Activated CD4-positive, alpha-beta T cell treated with anti-CD3 and anti-CD28 coated beads, Interleukin-2, amount 10 ng/mL, durations not matched to agents 24 days and 14 days (primary cell): ENCODE measurements around the gene SSBP2. TPM values are rescaled to one million over a fixed set of nuclear protein-coding genes. Genes with fewer than 3 reads are reported as not detected.
"Not testable (repeated sequence)": the region's sequence is repeated elsewhere in the genome, so short reads cannot be mapped to it uniquely, and the experiment has no call there.

Experiments
- DNase-seq: peaks from one replicate; pipeline ENCODE4 v3.0.0; 2022
- H3K27ac Mint-ChIP-seq: one replicate; pipeline ENCODE4 v1.8.0; 2022; ENCODE audit warnings: mild to moderate bottlenecking, mixed read lengths
- H3K27me3 Mint-ChIP-seq: one replicate; pipeline ENCODE4 v1.8.0; 2022; ENCODE audit warnings: mixed read lengths
- H3K36me3 Mint-ChIP-seq: one replicate; pipeline ENCODE4 v1.8.0; 2022; ENCODE audit warnings: low read depth, mild to moderate bottlenecking, mixed read lengths
- H3K4me1 Mint-ChIP-seq: one replicate; pipeline ENCODE4 v1.8.0; 2021; ENCODE audit warnings: mixed read lengths
- H3K4me3 Mint-ChIP-seq: one replicate; pipeline ENCODE4 v1.8.0; 2022; ENCODE audit warnings: mild to moderate bottlenecking, moderate library complexity, mixed read lengths
- H3K9me3 Mint-ChIP-seq: one replicate; pipeline ENCODE4 v1.8.0; 2021; ENCODE audit warnings: mixed read lengths
- intact Hi-C: fragments of 100-400 bp; cut with micrococcal nuclease; formaldehyde crosslinking; loops from one replicate; pipeline ENCODE4 v1.15.1; 2023
- total RNA-seq: library from RNA; stranded (reverse); gene quantifications from 2 replicates; pipeline ENCODE4 v1.2.3, GENCODE V29; 2022

The SSBP2 gene
- total RNA-seq, 1 donor from 2014 or later: 13.1 TPM

DNA sequence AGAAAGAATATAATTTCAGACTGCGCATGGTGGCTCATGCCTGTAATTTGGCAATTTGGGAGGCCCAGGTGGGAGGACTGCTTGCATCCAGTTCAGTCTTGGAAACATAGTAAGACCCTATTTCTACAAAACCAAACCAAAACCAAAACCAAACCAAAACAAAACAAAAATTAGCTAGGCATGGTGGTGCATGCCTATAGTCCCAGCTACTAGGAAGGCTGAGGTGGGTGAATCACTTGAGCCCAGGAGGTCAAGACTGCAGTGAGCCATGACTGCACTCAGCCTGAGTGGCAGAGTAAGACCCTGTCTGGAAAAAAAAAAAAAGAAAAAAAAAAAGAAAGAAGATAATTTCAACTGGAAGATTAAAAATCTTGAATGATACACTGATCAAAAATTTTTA, 220.0 kb downstream of the SSBP2 start:
- Mint-ChIP-seq H3K4me3 (no peak overlapping the region), H3K36me3 (no peaks in the 10 kb centered on the region), H3K27me3 (no peaks in the 10 kb centered on the region), H3K27ac (no peak overlapping the region), H3K9me3 (no peaks in the 10 kb centered on the region), H3K4me1 (peaks cover 2% of the 10 kb centered on the region)
- DNase-seq: no peak
- intact Hi-C loops: no loop called here

DNA sequence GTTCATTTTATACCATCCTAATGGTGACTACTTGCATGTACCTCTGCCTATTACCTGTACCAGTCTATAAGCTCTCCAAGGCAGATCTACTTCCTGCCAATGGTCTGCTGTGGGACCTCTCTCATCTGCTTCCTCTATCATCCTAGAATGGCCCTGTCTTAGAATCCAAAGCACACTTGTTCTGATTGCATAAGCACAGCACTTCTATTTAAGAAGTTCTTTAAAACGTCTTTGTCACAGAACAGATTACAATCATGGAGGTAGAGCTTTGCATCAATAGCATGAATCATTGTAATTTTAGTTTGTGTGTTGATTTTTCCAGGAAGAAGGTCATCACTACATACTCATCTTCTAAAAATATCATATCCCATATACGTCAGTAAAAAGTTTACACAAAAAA, 225.2 kb downstream of the SSBP2 start:
- DNase-seq: no peak
- Mint-ChIP-seq H3K27ac (peak overlapping the region; percentile 82), H3K9me3 (peaks cover 6% of the 10 kb centered on the region), H3K4me3 (peak overlapping the region; percentile 8), H3K36me3 (no peaks in the 10 kb centered on the region), H3K4me1 (peaks cover 9% of the 10 kb centered on the region), H3K27me3 (no peaks in the 10 kb centered on the region)
- intact Hi-C loops: no loop called here

DNA sequence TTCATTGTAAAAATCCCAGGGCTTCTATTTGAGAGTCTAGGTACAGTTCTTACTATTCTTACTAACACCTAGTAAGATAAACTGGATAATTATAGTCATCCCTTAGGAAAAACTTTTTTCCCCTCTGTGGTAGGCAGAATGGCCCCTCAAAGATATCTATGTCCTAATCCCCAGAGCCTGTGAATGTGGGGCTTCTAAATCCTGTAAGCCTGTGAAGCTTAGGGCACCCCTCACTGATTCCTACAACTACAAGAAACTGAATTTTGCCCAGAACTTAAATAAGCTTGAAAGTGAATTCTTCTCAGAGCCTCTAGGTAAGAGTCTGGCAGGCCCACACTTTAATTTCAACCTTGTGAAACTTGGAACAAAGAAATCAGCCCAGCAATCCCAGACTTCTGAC, 226.9 kb downstream of the SSBP2 start:
- no peak overlapping the region for H3K27ac Mint-ChIP-seq
- intact Hi-C loops: no loop called here
- H3K4me1 Mint-ChIP-seq: peaks cover 9% of the 10 kb centered on the region
- H3K4me3 Mint-ChIP-seq: no peak overlapping the region
- H3K27me3 Mint-ChIP-seq: no peaks in the 10 kb centered on the region
- DNase-seq: no peak
- peaks cover 6% of the 10 kb centered on the region for H3K9me3 Mint-ChIP-seq
- H3K36me3 Mint-ChIP-seq: no peaks in the 10 kb centered on the region

DNA sequence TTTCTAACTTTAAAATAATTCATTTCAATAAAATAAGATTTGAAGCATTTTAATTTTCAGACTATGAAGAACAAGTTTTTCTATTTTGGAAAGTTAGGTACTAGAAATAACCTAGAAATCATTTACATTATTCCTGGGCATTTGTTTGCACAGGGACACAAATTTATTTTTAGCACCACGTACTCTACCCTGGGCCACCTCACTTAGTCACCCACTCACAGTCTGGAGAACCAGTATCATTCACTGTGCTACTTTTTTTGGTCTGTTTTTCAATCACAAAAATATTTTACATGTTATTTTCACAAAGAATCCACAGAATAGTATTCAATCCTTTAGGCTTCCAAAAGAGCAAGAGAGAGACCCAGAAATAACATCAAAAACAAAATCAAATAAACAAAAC, 228.3 kb downstream of the SSBP2 start:
- Mint-ChIP-seq H3K27ac (no peak overlapping the region), H3K4me3 (no peak overlapping the region), H3K9me3 (peaks cover 6% of the 10 kb centered on the region), H3K27me3 (no peaks in the 10 kb centered on the region), H3K36me3 (no peaks in the 10 kb centered on the region), H3K4me1 (peaks cover 9% of the 10 kb centered on the region)
- DNase-seq: no peak
- intact Hi-C loops: no loop called here

DNA sequence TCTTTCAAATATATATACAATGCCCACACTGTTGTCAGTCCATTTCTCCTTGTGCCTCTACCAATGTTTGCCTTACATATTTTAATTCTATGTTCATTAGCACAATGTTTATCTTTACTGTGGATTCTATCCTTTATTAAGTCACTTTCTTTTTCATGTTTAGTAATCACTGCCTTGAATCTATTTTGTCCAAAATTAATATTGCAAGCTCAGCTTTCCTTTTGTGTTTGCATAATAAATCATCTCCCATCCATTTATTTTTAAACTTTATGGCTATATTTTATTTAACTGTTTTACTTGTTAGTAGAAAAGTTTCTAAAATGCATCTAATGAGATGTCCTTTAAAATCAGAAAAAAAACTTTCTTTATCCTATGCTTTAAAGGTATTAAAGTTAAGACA, 230.1 kb downstream of the SSBP2 start:
- H3K9me3 Mint-ChIP-seq: peaks cover 6% of the 10 kb centered on the region

DNA sequence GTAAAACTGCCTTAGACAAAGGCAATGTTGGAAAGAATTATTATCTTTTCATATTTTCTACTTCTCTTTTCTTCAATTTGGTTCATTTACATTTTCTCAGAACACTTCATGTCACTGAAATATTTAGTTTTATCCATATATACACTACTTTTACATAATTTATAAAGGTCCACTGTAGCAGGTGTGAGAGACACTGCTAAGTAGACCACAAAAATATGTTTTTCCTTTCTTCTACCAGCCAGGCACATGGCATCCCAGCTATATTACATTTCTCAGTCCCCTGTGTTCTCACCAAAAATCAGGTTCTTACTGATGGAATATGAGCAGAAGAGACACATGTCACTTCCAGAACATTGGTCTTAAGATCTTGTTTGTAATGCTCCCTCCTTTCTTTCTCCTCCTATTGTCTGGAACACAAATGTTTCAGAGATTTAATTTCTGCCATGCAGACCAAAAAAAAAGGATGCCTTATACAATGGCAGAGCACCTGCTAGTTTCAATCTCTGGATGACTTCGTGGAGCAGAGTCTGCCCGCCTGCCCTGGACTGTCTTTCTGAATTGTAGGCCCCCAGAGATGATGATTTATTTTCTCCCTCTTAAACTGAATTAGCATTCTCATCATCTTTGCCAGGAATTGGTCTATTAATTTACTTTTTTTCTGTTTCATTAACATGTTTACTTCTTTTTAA, 231.5 kb downstream of the SSBP2 start:
- Mint-ChIP-seq H3K27ac (no peak overlapping the region), H3K9me3 (no peaks in the 10 kb centered on the region), H3K4me3 (no peak overlapping the region), H3K4me1 (no peaks in the 10 kb centered on the region), H3K36me3 (no peaks in the 10 kb centered on the region), H3K27me3 (no peaks in the 10 kb centered on the region)
- no peak for DNase-seq
- intact Hi-C loops: no loop called here

More for the DNA sequence above, 230.1 kb downstream of the SSBP2 start:
- intact Hi-C loops: no loop called here
- DNase-seq: no peak
- H3K36me3 Mint-ChIP-seq: no peaks in the 10 kb centered on the region
- H3K27me3 Mint-ChIP-seq: no peaks in the 10 kb centered on the region
- H3K4me3 Mint-ChIP-seq: no peak overlapping the region
- peaks cover 9% of the 10 kb centered on the region for H3K4me1 Mint-ChIP-seq
- no peak overlapping the region for H3K27ac Mint-ChIP-seq

DNA sequence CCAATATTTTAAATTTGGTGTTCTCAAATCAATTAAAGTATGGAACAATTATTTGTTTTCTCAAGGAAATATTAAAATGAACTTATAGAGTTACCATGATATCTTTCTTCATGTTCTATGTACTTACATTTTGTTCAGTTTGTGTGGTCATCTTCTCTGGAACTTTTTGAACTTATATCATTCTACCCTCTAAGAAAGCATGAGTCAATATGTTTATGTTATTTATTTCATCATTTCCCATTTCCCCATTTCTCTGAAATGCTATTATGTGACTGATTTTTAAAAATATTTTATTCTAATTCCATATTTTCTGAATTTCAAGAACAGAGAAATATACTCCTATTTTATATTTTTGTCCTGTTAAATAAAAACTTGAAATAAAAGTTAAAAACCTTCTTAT, 233.4 kb downstream of the SSBP2 start:
- Mint-ChIP-seq H3K4me1 (no peaks in the 10 kb centered on the region), H3K4me3 (no peak overlapping the region), H3K27me3 (no peaks in the 10 kb centered on the region), H3K36me3 (no peaks in the 10 kb centered on the region), H3K27ac (no peak overlapping the region), H3K9me3 (no peaks in the 10 kb centered on the region)
- DNase-seq: no peak
- intact Hi-C loops: no loop called here

DNA sequence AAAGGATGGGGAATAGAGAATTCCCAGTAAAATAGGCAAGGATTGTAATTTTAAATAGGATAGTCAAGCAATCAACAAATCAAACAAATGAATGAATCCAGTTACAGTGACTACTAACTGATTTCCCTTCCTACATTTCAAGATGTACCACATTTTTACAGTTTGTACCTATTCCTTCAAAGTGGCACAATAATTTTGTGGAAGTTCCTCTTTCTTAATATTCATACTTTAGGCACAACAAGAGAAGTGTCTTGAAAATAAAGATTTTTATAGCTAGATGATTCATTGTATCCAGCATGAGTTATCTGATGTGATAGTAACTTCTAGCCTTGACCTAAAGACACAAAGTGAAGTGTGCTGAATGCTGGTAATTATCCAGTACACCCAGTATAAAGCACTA, 234.8 kb downstream of the SSBP2 start:
- DNase-seq: no peak
- H3K27me3 Mint-ChIP-seq: no peaks in the 10 kb centered on the region
- intact Hi-C loops: no loop called here
- no peak overlapping the region for H3K4me3 Mint-ChIP-seq
- no peaks in the 10 kb centered on the region for H3K9me3 Mint-ChIP-seq
- H3K4me1 Mint-ChIP-seq: no peaks in the 10 kb centered on the region
- H3K36me3 Mint-ChIP-seq: no peaks in the 10 kb centered on the region
- no peak overlapping the region for H3K27ac Mint-ChIP-seq

DNA sequence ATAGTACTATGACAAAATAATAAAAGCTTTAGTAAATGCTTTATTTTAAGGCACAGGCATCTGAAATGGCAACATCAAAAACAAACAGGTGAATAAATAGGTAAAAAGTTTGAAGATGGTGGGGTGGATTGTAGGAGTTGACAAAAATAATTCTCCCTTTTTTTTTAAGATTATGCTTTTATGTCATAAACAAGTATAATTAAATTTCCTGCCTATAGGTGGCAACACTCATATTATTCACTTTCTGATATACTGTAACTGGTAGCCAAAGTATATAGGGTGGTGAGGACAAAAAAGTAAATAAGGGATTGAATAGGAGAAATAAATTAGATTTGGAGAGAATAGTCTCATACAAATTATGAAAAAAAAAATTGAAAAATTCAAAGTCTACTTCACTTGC, 236.9 kb downstream of the SSBP2 start:
- intact Hi-C loops: loop anchor here (2.0 kb wide), 1 partner anchor 237 kb away; the partner anchor contains the start of gene SSBP2
- Mint-ChIP-seq H3K36me3 (no peaks in the 10 kb centered on the region), H3K27ac (no peak overlapping the region), H3K4me3 (no peak overlapping the region), H3K4me1 (no peaks in the 10 kb centered on the region), H3K9me3 (no peaks in the 10 kb centered on the region), H3K27me3 (no peaks in the 10 kb centered on the region)
- no peak for DNase-seq

DNA sequence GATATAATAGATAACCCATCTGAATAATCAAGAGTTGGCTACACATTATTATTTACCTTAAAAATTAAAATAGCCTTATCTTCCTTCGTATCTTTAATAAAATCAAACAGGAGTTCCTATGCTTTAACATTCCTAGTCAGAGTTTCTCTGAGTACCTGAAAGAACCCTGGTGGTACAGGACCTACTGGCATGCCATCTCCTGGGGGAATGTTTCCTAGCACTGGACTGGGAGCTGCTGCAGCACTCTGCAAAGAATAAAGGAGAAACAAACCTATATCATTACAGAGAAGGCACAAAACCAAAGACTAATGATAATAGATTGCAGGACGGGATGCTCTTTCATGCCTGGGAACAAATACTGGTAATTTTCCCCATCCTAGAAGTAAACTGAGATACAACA, 237.4 kb downstream of the SSBP2 start:
- DNase-seq: no peak
- Mint-ChIP-seq H3K36me3 (no peaks in the 10 kb centered on the region), H3K4me3 (no peak overlapping the region), H3K9me3 (no peaks in the 10 kb centered on the region), H3K27ac (no peak overlapping the region), H3K27me3 (no peaks in the 10 kb centered on the region), H3K4me1 (no peaks in the 10 kb centered on the region)
- intact Hi-C loops: no loop called here

DNA sequence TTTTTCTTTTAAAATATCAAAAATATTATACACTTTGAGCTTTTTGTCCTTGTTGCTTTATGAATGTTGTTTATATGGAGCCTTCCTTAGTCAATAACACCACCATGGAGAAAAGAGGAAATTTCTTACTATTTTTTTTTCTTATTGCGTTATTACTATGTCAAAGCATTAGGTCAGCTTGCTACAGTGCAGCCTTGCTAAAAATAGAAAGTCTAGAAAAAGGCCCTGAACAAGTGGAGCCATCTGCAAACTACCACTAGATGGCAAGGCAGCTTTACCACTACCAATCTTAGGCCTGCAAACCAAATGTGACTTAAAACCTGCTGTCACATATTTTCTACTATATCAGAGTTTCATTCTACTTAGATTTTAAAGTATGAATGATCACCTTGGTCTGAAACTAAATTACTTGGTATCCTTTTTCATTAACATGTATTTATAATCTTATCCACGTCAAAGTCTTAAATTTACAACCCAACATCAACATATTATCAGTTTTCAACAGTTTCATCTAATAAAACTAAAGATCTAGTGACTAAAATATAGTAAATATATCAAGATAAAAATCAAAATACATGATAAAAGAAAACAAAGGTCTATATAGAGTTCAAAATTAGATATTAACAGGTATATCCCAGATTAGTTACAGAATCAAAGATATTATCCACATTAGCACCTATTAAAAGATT, 243.9 kb downstream of the SSBP2 start:
- intact Hi-C loops: loop anchor here (1.0 to 5.0 kb wide), 7 partner anchors 80 to 718 kb away; partner anchors contain the start of genes ATG10 and SSBP2
- peak; percentile 80 for DNase-seq
- Mint-ChIP-seq H3K9me3 (no peaks in the 10 kb centered on the region), H3K36me3 (peaks cover 6% of the 10 kb centered on the region), H3K4me3 (no peak overlapping the region), H3K4me1 (peaks cover 6% of the 10 kb centered on the region), H3K27me3 (no peaks in the 10 kb centered on the region), H3K27ac (no peak overlapping the region)

DNA sequence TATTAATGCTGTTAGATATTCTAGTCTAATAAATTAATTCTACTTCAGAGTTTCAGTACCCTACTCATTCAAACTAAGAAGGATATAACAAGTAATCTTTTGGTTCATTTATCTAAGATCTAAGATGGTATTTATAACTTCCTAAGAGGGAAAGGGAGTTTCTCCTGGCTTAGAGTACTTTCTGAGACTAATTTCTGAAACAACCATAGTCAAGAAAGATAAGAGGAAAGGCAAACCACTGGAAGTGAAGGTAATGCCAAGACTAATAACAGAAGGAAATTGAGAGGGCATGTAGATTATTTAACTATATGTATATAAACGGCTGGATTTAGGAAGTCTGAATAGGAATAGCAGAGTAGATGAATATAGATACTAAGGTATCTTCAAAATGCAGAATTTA, 244.5 kb downstream of the SSBP2 start:
- Mint-ChIP-seq H3K9me3 (no peaks in the 10 kb centered on the region), H3K4me1 (peaks cover 6% of the 10 kb centered on the region), H3K27ac (no peak overlapping the region), H3K36me3 (peaks cover 6% of the 10 kb centered on the region), H3K27me3 (no peaks in the 10 kb centered on the region), H3K4me3 (no peak overlapping the region)
- DNase-seq: no peak
- intact Hi-C loops: loop anchor here (2.0 to 5.0 kb wide), 4 partner anchors 79 to 660 kb away; partner anchors contain the start of gene ATG10

DNA sequence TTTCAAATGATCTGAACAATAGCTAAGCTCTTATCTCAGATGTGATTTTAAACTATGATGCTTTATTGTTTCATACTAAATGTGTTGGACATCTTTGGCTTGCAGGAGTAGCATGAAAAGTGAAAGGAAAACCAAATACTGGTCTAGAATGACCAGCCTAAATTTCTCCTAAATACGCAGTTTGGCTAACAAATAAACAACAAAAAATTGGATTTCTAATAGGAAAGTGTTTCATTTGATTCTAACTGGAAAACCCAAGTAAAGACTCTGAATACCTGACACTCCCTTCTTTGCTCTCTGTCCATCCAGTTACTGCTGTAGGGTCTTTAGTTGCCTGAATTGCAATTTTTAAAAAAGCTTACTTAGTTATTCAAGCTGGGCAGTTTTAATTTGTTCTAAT, 245.2 kb downstream of the SSBP2 start:
- intact Hi-C loops: loop anchor here (2.0 to 5.0 kb wide), 4 partner anchors 78 to 661 kb away; partner anchors contain the start of gene ATG10
- peaks cover 6% of the 10 kb centered on the region for H3K36me3 Mint-ChIP-seq
- H3K4me1 Mint-ChIP-seq: peaks cover 6% of the 10 kb centered on the region
- H3K27ac Mint-ChIP-seq: no peak overlapping the region
- DNase-seq: no peak
- H3K9me3 Mint-ChIP-seq: no peaks in the 10 kb centered on the region
- no peak overlapping the region for H3K4me3 Mint-ChIP-seq
- H3K27me3 Mint-ChIP-seq: no peaks in the 10 kb centered on the region

DNA sequence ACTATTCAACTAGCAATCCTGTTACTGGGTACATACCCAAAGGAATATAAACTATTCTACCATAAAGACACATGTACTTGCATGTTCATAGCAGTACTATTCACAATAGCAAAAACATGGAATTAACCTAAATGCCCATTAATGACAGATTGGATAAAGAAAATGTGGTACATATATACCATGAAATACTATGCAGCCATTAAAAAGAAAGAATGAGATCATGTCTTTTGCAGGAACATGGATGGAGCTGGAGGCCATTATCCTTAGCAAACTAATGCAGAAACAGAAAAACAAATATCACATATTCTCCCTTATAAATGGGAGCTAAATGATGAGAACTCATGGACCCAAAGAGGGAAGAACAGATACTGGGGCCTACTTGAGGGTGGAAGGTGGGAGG, 247.3 kb downstream of the SSBP2 start:
- H3K27me3 Mint-ChIP-seq, DNase-seq, H3K4me3 Mint-ChIP-seq, H3K27ac Mint-ChIP-seq, H3K36me3 Mint-ChIP-seq, H3K9me3 Mint-ChIP-seq, H3K4me1 Mint-ChIP-seq, intact Hi-C loops: not testable (repeated sequence)
